Panc1 (cell line): ENCODE data around the gene NRG2. TPM values are rescaled to one million over a fixed set of nuclear protein-coding genes. Genes with fewer than 3 reads are reported as not detected.

Experiments used
- ATAC-seq: fragments of 200-7000 bp; cut with Tn5 transposase; 2 replicates; pipeline ENCODE4 v1.9.1; 2020; ENCODE audit warnings: mild to moderate bottlenecking, moderate library complexity
- BruUV-seq: library from RNA; stranded (reverse); fragments of 400-500 nt; replicated peaks from 2 replicates; lab custom pipeline; 2021; lab: Mats Ljungman, UMichigan
- CTCF ChIA-PET: fragments of 300-600 bp; sonication (Branson Sonifier 250); formaldehyde crosslinking; loops from one replicate; lab custom pipeline; 2022; ENCODE audit warnings: antibody characterized with exemption; lab: Charles Lee
- POLR2A ChIA-PET: fragments of 300-600 bp; sonication (Branson Sonifier 250); formaldehyde crosslinking; loops from one replicate; lab custom pipeline; 2022; ENCODE audit warnings: antibody characterized with exemption; lab: Charles Lee
- DNase-seq: peaks from one replicate; pipeline ENCODE4 v3.0.0-alpha.2; 2010; ENCODE audit warnings: low read depth, low spot score
- H3K27ac ChIP-seq: 2 replicates; pipeline ENCODE4 v1.5.1; 2011; ENCODE audit warnings: mild to moderate bottlenecking, low read length, inconsistent platforms
- H3K27me3 ChIP-seq: fragments of 200-500 bp; sonication (Bioruptor generic); 2 replicates; pipeline ENCODE4 v1.6.0; 2014; ENCODE audit warnings: low read length, inconsistent platforms; ENCODE audit not compliant: control insufficient read depth, insufficient read depth
- H3K36me3 ChIP-seq: fragments of 200-500 bp; sonication (Bioruptor generic); 2 replicates; pipeline ENCODE4 v1.5.1; 2014; ENCODE audit warnings: inconsistent platforms, mild to moderate bottlenecking, low read length, moderate library complexity; ENCODE audit not compliant: control insufficient read depth, insufficient read depth
- H3K4me1 ChIP-seq: 2 replicates; pipeline ENCODE4 v1.5.1; 2011; ENCODE audit warnings: inconsistent platforms, mild to moderate bottlenecking, low read length, moderate library complexity; ENCODE audit not compliant: control insufficient read depth, insufficient read depth
- H3K4me3 ChIP-seq, 2 experiments: 2 replicates each; pipeline ENCODE4 v1.5.1; 2011 to 2012; ENCODE audit warnings: low read depth in 2 of 2, low read length in 2 of 2, mild to moderate bottlenecking in 2 of 2, inconsistent platforms in 1 of 2, moderate library complexity in 1 of 2
- H3K9me3 ChIP-seq: fragments of 200-500 bp; sonication (Bioruptor generic); 2 replicates; pipeline ENCODE4 v1.5.1; 2014; ENCODE audit warnings: low read depth, mild to moderate bottlenecking, inconsistent platforms, low read length, moderate library complexity; ENCODE audit not compliant: control insufficient read depth, insufficient read depth
- CTCF ChIP-seq: fragments of 450-650 bp; IDR thresholded peaks from 2 replicates; pipeline ENCODE4 v1.5.1; 2017; ENCODE audit warnings: mild to moderate bottlenecking
- POLR2AphosphoS5 ChIP-seq: IDR thresholded peaks from 2 replicates; pipeline ENCODE4 v1.6.1; 2012; ENCODE audit warnings: mild to moderate bottlenecking, low read depth, low read length, moderate library complexity
- REST ChIP-seq, 2 experiments: IDR thresholded peaks; 2 replicates each; pipeline ENCODE4 v1.6.1; 2011 to 2012; ENCODE audit warnings: low read depth in 2 of 2, control low read depth in 1 of 2, low read length in 1 of 2, mild to moderate bottlenecking in 1 of 2, moderate library complexity in 1 of 2; ENCODE audit not compliant: insufficient read depth in 1 of 2
- SIN3A ChIP-seq: IDR thresholded peaks from 2 replicates; pipeline ENCODE4 v1.6.1; 2012; ENCODE audit warnings: low read depth, mild to moderate bottlenecking, low read length, moderate library complexity, borderline replicate concordance; ENCODE audit not compliant: insufficient read depth
- TCF7L2 ChIP-seq: IDR thresholded peaks from 2 replicates; pipeline ENCODE4 v1.6.1; 2011; ENCODE audit warnings: mild to moderate bottlenecking, low read depth, low read length, inconsistent platforms
- in situ Hi-C: cut with HindIII; loops from 2 replicates; pipeline ENCODE4 v1.10.0; 2016; ENCODE audit warnings: low sequenced_read_pairs, low pct_unique_long_range_greater_than_20kb
- intact Hi-C: fragments of 100-400 bp; cut with micrococcal nuclease; formaldehyde crosslinking; loops from one replicate; pipeline ENCODE4 v1.10.0; 2022; ENCODE audit not compliant: unreplicated experiment
- total RNA-seq: library from RNA; stranded (reverse); gene quantifications from one replicate; pipeline ENCODE4 v1.2.1, GENCODE V29; 2021; ENCODE audit not compliant: unreplicated experiment

Gene NRG2
- total RNA-seq, 1 experiment from 2014 or later = 20.2 TPM

- no peak for DNase-seq
- no peak overlapping the region for H3K27ac ChIP-seq
- intact Hi-C loops (no loop called here), in situ Hi-C loops (no loop called here)
- ChIA-PET CTCF (no interaction called here), POLR2A (no interaction called here)
- no peaks in the 10 kb centered on the region for H3K9me3 ChIP-seq
- no peaks in the 10 kb centered on the region for H3K36me3 ChIP-seq
- peaks cover 17% of the 10 kb centered on the region for H3K4me1 ChIP-seq
- no peak overlapping the region for H3K4me3 ChIP-seq
- TF ChIP-seq CTCF (no peak), SIN3A (no peak), TCF7L2 (no peak), POLR2AphosphoS5 (no peak), REST (IDR thresholded peaks at IDR 0.05; ENCODE audit: insufficient read depth in 1 of 2, low read depth in 2 of 2, low read length in 1 of 2) (no peak)
- no peak for ATAC-seq
- no peaks in the 10 kb centered on the region for H3K27me3 ChIP-seq
- no TSS peak for BruUV-seq
Observed at GRCh38 chr5:140020601-140021177, 22.4 kb downstream of the NRG2 start.

GRCh38 chr5:140018920-140019644 lies 24.0 kb downstream of the NRG2 start:
- no TSS peak for BruUV-seq
- intact Hi-C loops = no loop called here
- Histone ChIP-seq H3K4me3 (no peak overlapping the region), H3K27ac (no peak overlapping the region), H3K9me3 (no peaks in the 10 kb centered on the region), H3K4me1 (peaks cover 14% of the 10 kb centered on the region), H3K36me3 (no peaks in the 10 kb centered on the region), H3K27me3 (no peaks in the 10 kb centered on the region)
- TF ChIP-seq CTCF (no peak), TCF7L2 (no peak), SIN3A (no peak), POLR2AphosphoS5 (no peak), REST (IDR thresholded peaks at IDR 0.05; ENCODE audit: insufficient read depth in 1 of 2, low read depth in 2 of 2, low read length in 1 of 2) (no peak)
- CTCF ChIA-PET = no interaction called here
- DNase-seq (no peak), ATAC-seq (no peak)
- POLR2A ChIA-PET = no interaction called here
- in situ Hi-C loops = no loop called here
